Astrocyte of the hippocampus (primary cell): ENCODE data around the gene CSTPP1.
A peak's percentile ranks its signal among the peaks of the same experiment; 100 is the strongest.

Experiments used
- DNase-seq: peaks from one replicate; pipeline ENCODE4 v3.0.0; 2011; ENCODE audit warnings: low read depth, low spot score

CSTPP1 gene

GRCh38 chr11:47157805-47158204, 221.2 kb downstream of the CSTPP1 start:
- DNase-seq, result no peak

- DNase-seq, result no peak
Measured at GRCh38 chr11:47158242-47158641, 221.7 kb downstream of the CSTPP1 start.

DNA sequence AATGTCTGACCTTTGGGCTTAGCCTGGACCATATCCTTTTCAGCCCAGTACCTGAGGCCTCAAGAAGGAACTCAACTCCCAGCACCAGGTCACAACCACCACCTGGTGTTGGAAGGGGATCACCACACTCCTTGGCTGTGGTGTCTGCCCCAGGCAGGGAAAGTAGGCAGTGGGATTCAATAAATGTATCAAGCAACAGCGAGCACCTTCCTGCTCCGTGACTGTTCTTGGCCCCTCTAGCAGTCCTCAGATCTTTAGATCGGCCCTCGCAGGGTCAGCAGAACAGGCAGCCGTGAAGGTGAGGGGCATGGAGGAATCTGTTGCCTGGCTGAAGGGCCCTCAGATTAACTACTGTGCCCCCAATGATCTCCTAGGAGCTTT, 224.2 kb downstream of the CSTPP1 start:
- no peak for DNase-seq

- DNase-seq, result peak; percentile 85
Measured at GRCh38 chr11:47161134-47161854, 224.7 kb downstream of the CSTPP1 start.

DNA sequence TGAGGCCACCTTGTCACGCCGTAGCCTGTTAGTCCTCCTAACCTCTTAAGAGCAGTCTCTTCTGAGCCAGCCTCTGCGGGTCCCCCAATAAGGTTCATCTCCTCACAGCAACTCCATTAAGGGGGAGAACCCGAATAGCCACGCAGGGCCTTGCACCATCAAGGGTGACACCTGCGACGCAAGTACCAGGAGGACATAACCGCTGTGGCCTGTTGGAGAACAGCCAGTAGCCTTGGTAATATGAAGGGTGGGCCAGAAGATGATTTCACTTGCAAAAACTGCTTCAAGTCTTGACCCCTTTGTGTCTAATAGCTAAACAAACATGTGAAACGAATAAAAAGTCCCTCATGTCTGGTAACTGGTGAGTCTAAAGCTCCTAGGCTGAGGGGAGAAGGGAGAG, 225.3 kb downstream of the CSTPP1 start:
- no peak for DNase-seq

- DNase-seq, result no peak
Measured at GRCh38 chr11:47162426-47162825, 225.9 kb downstream of the CSTPP1 start.

DNA sequence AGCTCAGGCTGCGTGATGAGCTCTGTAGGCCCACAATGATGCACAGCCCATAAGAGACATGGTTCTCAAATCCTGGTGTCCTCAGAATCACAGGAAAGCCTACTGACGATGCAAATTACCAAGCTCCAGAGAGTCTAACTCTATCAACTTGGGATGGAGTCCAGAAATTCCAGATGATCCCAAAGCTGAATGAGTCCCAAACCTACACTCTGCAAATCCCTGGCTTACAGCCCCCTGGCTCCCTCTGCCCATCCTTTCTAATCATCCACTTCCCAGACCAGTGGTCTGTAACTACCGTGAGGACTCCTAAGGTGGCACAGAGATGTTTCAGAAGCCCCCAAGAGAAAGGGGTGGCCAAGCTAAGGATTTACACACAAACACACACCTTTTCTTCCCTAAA, 226.6 kb downstream of the CSTPP1 start:
- no peak for DNase-seq

- no peak for DNase-seq
Measured at GRCh38 chr11:47163898-47164297, 227.3 kb downstream of the CSTPP1 start.

GRCh38 chr11:47164321-47164720, 227.8 kb downstream of the CSTPP1 start:
- DNase-seq, result no peak

- no peak for DNase-seq
Measured at GRCh38 chr11:47165253-47165840, 228.8 kb downstream of the CSTPP1 start.

GRCh38 chr11:47166368-47166767, 229.8 kb downstream of the CSTPP1 start:
- DNase-seq, result no peak

GRCh38 chr11:47171061-47171838, 234.7 kb downstream of the CSTPP1 start:
- DNase-seq, result no peak

GRCh38 chr11:47171856-47172255, 235.3 kb downstream of the CSTPP1 start:
- DNase-seq, result no peak

GRCh38 chr11:47172740-47173336, 236.3 kb downstream of the CSTPP1 start:
- no peak for DNase-seq

DNA sequence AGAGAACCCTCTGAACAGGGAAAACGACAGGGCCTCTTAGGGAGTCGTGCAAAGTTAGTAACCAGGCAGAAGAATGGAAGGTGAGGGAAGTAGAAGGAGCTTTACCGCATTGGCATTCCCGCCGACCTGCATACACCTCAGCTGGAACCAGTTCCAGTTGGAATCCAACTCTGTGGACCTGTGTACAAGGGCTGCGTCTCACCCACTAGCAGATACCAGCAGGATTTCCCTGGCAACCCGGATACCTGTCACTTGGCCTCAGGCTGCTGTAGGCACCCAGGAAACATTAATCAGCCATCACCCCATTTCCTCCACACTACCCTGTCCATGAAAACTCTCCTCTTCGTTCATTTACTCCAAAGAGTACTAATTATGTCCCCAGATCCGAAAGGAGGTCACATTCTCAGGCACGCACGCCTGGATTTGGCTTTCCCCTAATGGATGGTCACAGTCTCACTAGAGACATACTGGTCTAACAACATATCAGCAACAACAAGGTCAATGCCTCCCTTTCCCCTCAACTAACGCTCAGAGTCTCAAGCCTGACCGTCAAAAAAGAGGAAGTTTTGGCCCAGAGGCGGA, 239.3 kb downstream of the CSTPP1 start:
- no peak for DNase-seq

DNA sequence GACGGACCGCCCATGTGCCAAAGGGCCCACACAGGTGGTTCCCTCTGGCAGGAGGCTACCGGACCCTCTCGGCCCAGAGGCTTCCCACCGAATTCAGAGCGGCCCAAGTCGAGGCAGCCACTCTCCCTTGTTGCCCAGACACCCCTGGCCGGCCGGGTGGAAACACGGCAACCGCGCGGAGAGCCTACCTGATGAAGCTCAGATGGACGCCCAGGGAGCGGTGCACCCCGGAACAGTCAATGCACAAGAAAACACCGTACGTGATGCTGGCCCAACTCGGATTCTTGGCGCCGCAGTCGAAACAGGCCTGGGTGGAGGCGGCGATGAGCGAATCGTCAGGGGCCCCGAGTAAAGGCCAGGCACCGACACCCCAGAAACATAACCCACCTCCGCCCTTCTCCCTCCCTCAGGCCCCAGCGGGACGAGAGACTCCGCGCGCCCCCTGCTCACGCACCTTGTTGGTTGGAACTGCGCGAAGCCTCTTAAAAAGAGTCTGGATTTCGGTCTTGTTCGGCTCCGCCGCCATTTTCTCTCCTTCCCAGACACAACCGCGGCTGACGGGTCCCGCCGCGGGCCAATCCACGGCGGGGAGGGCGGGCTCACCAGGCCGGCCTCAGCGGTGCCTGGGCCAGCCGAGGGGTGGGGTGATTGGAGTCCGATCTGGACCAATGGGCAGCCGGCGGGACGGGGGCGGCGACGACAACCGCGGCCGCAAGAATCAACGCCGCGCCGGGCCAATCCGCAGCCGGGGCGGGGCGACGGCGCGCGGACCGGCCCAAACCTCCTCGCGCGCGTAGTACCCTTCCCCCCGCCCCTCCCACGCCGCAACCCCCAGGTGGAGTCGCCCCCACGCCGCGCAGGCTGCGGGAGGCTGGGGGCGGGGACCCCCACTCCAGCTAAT, 240.0 kb downstream of the CSTPP1 start, which contains the start of gene ARFGAP2:
ARFGAP2 (minus strand) TSS at position 552 of the 901 bp plus-strand sequence; CDS start at position 526, 26 bp downstream.
- peak; percentile 99 for DNase-seq

DNA sequence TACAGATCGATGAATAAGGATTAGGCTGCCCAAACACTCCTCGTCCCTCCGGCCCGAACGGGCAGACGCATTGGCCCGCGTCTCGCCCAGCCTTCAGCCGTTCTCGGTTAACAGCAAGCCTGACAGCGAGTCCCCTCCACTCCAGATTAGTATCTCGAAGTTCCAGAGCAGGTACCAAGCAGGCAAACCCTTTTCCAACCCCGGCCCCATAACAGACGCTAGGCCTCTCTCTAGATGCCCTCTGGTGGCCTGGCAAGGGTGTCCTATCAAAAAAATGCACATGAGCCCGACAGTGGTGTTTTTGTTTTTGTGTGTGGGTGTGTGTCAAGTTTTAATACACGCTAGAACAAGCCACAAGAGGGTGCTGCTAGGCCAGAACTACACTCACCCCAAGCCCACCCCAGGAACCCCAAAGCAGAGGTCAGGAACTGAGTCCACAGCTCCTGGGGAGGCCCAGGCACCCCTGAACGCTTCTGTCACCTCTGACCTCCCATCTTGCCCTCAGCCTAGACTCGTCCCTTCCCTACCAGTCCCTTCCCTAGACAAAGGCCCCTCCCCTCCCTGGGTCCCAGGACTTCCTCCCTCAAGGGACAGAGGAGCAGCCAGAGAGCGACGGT, 240.8 kb downstream of the CSTPP1 start:
- DNase-seq, result peak; percentile 82

GRCh38 chr11:47177846-47178245, 241.3 kb downstream of the CSTPP1 start:
- no peak for DNase-seq

DNA sequence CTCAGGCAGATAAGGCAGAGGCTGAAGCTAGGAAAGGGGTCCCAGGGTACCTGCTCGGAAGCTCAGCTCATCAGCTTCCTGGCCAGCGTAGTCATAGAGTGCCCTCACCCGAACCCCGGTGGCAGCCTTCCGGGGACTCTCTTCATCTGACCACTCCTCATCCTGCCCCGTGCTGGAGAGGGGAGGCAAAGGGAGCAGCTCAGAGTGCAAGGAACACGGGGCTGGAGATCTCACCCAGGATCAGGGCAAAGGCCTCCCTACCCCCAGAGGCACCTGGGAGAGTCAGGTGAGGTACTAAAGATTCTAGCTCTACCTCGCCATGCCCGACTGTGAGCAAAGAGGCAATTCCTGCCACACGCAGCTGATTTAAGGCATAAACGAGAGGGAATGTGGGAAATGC, 241.8 kb downstream of the CSTPP1 start:
- no peak for DNase-seq
